AG04449 (cell line): ENCODE results near the gene ANKH.

Source experiments
- CTCF ChIA-PET: fragments of 350-600 bp; formaldehyde crosslinking; extraction: SDS; loops from one replicate; lab custom pipeline; 2021; ENCODE audit warnings: antibody characterized with exemption; lab: Yijun Ruan, JAX
- POLR2A ChIA-PET: fragments of 400-600, 350-600 bp; formaldehyde crosslinking; extraction: SDS; loops from one replicate; lab custom pipeline; 2020; ENCODE audit warnings: antibody characterized with exemption, inconsistent platforms; lab: Yijun Ruan, JAX
- DNase-seq: peaks from one replicate; pipeline ENCODE4 v3.0.0-alpha.2; 2010; ENCODE audit warnings: low read depth, low spot score
- H3K4me3 ChIP-seq: 2 replicates; pipeline ENCODE4 v1.5.1; 2011; ENCODE audit warnings: low read depth, mild to moderate bottlenecking, control low read depth, low read length
- TF ChIP-seq, protein P1 (sequence below): IDR thresholded peaks from one replicate; pipeline ENCODE4 v1.5.1; 2011; ENCODE audit warnings: mild to moderate bottlenecking, moderate library complexity, low read length, control low read depth, inconsistent platforms; ENCODE audit not compliant: insufficient read depth; ENCODE audit errors: missing control alignments

Gene ANKH

DNA sequence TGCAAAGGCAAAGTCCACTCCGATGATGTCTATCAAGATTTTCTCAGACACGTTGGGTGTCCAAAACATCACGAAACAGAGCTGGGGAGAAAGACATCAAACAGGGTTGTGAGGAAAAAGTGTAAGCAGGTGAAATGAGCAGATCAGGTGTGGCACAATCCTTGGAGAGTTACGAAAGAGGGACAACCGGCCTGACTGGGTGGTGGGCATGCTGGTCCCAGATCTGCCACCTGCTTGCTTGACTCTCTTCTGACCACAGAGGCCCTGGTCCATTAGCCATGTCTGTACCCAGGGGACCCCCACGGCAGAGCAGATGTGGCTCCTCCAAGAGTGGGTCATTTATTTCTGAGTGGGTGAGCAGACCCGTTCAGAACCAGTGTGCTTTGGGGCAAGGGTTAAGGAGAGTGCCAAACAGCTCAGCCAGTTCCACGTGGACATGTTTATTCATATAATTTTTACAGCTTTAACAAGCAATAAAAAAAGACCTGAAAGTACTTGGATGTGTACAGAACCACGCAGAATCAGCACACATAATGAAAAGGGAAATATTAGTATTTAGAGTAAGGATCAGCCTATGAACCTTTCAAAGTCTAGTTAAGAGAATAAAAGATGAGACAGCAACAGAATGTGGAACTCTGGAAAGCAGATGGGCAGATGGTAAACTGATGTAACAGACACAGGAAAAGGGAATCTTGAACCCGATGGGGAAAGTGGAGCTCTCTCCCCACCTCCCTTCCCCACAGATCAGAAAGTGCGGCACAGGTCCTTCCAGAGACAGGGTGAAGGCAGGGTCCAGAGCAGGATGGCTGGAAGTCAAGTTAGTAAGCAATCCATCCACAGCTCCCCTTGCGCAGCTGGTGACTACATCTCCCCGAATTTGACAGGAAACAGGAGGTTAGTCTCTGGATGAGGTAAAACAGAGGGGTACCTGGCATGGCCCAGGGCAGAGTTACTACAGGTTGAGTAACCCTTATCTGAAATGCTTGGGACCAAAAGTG, 154.5 kb downstream of the ANKH start:
- H3K4me3 ChIP-seq, result no peak overlapping the region
- ChIA-PET CTCF (interaction anchor here (0.9 to 2.8 kb wide), 5 partner anchors 8 to 287 kb away, joined by 3 to 23 read pairs (median 4); no protein-coding TSS in a partner anchor), POLR2A (interaction anchor here (0.9 kb wide), 1 partner anchor 9 kb away, joined by 3 read pairs; no protein-coding TSS in a partner anchor)
- TF ChIP-seq, protein P1, sequence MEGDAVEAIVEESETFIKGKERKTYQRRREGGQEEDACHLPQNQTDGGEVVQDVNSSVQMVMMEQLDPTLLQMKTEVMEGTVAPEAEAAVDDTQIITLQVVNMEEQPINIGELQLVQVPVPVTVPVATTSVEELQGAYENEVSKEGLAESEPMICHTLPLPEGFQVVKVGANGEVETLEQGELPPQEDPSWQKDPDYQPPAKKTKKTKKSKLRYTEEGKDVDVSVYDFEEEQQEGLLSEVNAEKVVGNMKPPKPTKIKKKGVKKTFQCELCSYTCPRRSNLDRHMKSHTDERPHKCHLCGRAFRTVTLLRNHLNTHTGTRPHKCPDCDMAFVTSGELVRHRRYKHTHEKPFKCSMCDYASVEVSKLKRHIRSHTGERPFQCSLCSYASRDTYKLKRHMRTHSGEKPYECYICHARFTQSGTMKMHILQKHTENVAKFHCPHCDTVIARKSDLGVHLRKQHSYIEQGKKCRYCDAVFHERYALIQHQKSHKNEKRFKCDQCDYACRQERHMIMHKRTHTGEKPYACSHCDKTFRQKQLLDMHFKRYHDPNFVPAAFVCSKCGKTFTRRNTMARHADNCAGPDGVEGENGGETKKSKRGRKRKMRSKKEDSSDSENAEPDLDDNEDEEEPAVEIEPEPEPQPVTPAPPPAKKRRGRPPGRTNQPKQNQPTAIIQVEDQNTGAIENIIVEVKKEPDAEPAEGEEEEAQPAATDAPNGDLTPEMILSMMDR, result no peak
- no peak for DNase-seq

DNA sequence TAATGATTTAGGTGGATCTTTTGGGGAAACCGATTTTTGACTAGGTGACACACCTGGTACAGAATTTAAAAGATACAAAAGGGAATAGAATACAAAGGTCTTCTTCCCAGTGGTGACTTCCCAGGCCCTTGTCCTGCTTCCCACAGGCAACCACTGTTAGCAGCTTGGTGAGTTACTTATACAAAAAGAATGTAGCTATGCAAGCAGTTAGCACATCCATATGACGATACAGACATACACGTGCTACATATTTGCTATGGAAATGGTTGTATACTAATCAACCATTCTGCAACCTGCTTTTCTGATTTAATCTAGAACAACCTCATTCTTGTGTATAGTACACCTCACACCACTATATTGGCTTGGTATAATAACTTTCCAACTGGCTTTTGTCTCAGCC, 156.1 kb downstream of the ANKH start:
- TF ChIP-seq, protein P1, result no peak
- POLR2A ChIA-PET, result no interaction called here
- CTCF ChIA-PET, result interaction anchor here (1.2 to 2.8 kb wide), 2 partner anchors 12 to 288 kb away, joined by 3 to 23 read pairs; no protein-coding TSS in a partner anchor
- no peak overlapping the region for H3K4me3 ChIP-seq
- DNase-seq, result peak; percentile 29

DNA sequence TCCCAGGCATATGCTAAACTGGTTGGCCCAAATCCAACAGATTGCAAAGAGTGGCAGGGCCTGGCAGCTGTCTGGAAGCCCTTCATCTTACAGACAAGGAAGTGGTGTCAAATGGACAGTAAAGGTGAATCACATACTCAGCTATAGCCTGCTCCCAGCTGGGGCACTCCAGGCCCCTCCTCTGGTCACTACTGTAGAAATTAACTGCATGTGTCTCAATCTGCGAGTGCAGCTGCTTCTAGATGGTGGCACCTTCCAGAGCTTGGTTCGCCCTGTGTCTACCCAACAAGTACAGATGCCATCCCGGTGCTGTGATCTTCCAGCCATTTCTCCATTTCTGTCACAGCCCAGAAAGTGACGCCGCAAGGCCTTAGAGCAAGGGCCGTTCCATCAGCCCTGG, 156.9 kb downstream of the ANKH start:
- no peak overlapping the region for H3K4me3 ChIP-seq
- POLR2A ChIA-PET, result interaction anchor here (0.9 kb wide), 1 partner anchor 48 kb away, joined by 3 read pairs; no protein-coding TSS in a partner anchor
- TF ChIP-seq, protein P1, result no peak
- DNase-seq, result no peak
- CTCF ChIA-PET, result interaction anchor here (1.2 to 1.4 kb wide), 2 partner anchors 12 to 289 kb away, joined by 3 to 10 read pairs; no protein-coding TSS in a partner anchor

DNA sequence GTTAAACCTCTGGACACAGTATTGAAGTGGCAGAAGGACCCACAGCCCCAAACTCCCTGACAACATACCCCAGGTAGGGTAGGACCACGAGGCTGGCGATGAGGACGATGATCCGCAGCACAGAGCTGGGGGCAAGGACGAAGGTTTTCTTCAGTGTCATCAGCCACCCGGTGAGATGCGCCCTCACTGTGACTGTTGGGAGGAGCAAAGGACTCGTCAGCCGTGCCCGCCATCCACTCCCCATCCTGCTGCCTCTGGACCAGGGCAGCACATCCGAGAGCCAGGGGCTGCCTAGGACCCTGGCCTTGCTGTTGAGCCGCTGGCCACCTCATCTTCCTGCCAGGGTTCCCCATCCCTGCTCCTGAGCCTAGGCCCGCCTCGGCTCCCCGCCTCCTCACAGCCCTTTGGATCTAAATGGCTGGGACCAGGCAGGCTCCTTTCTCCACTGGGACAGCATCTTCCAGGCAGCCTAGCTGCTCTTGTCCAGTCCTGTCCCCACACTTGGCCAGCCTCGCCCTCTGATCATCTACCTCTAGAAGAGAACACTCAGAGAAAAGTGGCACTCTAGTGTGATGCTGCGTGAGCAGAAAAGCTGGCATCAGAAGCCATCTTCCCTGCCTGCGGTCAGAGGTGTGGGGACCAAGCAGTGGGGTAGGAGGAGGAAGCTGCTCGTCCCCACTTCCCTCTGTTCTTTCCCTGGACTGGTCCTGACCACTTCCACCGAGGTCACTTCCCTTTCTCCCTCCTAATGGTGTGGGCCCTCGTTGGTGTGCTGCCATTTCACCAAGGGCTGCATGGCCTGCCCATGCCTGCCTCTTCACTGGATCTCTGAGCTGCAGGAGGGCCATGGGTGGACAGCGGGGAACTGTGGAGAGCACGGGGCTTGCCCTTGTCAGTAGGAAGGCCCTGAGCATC, 157.8 kb downstream of the ANKH start:
- TF ChIP-seq, protein P1, result no peak
- CTCF ChIA-PET, result interaction anchor here (1.0 to 1.5 kb wide), 3 partner anchors 13 to 290 kb away, joined by 3 to 10 read pairs (median 6); no protein-coding TSS in a partner anchor
- POLR2A ChIA-PET, result no interaction called here
- no peak for DNase-seq
- H3K4me3 ChIP-seq, result no peak overlapping the region

DNA sequence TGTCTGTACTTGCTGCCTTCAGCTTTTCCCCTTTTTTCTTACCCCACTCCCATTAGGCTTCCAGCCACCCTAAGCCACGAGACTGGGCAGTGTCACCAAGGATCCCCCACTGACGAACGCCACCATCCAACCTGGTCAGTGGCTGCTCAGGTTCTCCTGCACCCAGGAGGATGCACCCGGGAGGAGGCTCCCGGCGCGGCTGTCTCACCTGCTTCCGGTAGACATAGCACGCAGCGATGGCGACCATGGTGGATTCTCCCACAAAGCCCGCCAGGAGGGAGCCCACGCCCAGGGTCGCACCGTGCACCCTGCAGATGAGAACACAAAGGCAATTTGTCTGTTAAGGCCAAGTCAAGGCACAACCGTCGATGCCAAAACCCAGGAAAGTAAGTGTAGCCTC, 158.9 kb downstream of the ANKH start:
- no peak overlapping the region for H3K4me3 ChIP-seq
- no peak for DNase-seq
- TF ChIP-seq, protein P1, result no peak
- ChIA-PET POLR2A (no interaction called here), CTCF (interaction anchor here (1.5 kb wide), 2 partner anchors 27 to 291 kb away, joined by 4 to 6 read pairs; no protein-coding TSS in a partner anchor)
